SJCRH30 (cell line): ENCODE data around the gene MRPS5. TPM values are rescaled to one million over a fixed set of nuclear protein-coding genes. Genes with fewer than 3 reads are reported as not detected.

ENCODE experiments used
- DNase-seq, 2 experiments: peaks; one replicate each; pipeline ENCODE4 v3.0.0-alpha.2; 2015 to 2020
- H3K27ac ChIP-seq: fragments of 250-450 bp; sonication (Bioruptor Pico); 2 replicates; pipeline ENCODE4 v1.5.1; 2020; ENCODE audit warnings: mild to moderate bottlenecking, moderate library complexity
- H3K27me3 ChIP-seq: fragments of 250-450 bp; sonication (Bioruptor Pico); 2 replicates; pipeline ENCODE4 v1.5.1; 2020; ENCODE audit warnings: mild to moderate bottlenecking, moderate library complexity
- H3K36me3 ChIP-seq: fragments of 250-450 bp; sonication (Bioruptor Pico); 2 replicates; pipeline ENCODE4 v1.5.1; 2020; ENCODE audit warnings: mild to moderate bottlenecking, moderate library complexity
- H3K4me1 ChIP-seq: fragments of 250-450 bp; sonication (Bioruptor Pico); 2 replicates; pipeline ENCODE4 v1.5.1; 2020; ENCODE audit warnings: mild to moderate bottlenecking, moderate library complexity
- H3K4me3 ChIP-seq: fragments of 250-450 bp; sonication (Bioruptor Pico); 2 replicates; pipeline ENCODE4 v1.5.1; 2020; ENCODE audit warnings: mild to moderate bottlenecking, moderate library complexity
- H3K9me3 ChIP-seq: fragments of 250-450 bp; sonication (Bioruptor Pico); replicated peaks from 2 replicates; pipeline ENCODE4 v1.5.1; 2020; ENCODE audit warnings: mild to moderate bottlenecking, moderate library complexity
- total RNA-seq: library from RNA; depleted of rRNA; stranded (reverse); fragments of >200 nt; shearing (Covaris generic); gene quantifications from 2 replicates; pipeline ENCODE4 v1.2.3, GENCODE V29; 2014

Gene MRPS5
- total RNA-seq, 1 experiment from 2014 or later, result 63.6 TPM

DNA sequence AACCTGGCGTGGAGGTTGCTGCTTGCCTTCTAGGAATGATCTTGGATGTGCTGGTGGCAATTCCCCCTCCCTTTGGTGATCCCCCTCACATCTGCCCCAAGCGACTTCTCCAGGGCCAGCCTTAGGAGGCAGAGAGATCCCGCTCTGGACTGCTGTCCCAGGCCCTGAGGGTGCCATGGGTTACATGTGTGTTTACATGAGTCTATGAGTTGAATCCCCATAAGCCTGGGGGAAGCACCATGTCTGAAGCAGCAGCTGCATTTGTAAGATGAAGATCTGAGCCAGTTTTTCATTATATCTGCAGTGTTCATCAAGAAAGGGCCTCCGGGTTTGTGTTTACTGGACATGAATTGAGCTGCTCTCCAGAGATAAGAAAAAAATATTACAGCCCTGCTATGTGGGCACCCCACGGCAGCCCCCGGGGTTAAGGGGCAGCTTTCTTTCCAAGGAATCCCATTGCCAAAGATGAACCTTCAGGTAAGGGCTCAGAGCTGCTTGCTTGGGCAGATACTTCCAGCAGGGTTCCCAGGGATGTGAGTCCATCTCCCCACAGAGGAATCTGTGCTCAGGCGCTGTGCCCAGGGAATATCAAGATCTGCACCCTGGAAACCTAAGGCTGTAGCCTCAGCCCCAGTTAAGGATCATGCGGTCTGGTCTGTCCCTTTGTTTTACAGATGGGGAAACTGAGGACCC, 46.0 kb downstream of the MRPS5 start:
- no peaks in the 10 kb centered on the region for H3K36me3 ChIP-seq
- DNase-seq, result peak; percentile 33 to 58
- H3K4me1 ChIP-seq, result peaks cover 22% of the 10 kb centered on the region
- no peak overlapping the region for H3K4me3 ChIP-seq
- H3K9me3 ChIP-seq, result no peaks in the 10 kb centered on the region
- H3K27me3 ChIP-seq, result no peaks in the 10 kb centered on the region
- no peak overlapping the region for H3K27ac ChIP-seq

GRCh38 chr2:95074663-95075439, 46.8 kb downstream of the MRPS5 start:
- H3K27ac ChIP-seq, result no peak overlapping the region
- H3K4me1 ChIP-seq, result peaks cover 22% of the 10 kb centered on the region
- H3K27me3 ChIP-seq, result no peaks in the 10 kb centered on the region
- H3K9me3 ChIP-seq, result no peaks in the 10 kb centered on the region
- no peaks in the 10 kb centered on the region for H3K36me3 ChIP-seq
- no peak overlapping the region for H3K4me3 ChIP-seq
- DNase-seq, result peak; percentile 27 to 59

DNA sequence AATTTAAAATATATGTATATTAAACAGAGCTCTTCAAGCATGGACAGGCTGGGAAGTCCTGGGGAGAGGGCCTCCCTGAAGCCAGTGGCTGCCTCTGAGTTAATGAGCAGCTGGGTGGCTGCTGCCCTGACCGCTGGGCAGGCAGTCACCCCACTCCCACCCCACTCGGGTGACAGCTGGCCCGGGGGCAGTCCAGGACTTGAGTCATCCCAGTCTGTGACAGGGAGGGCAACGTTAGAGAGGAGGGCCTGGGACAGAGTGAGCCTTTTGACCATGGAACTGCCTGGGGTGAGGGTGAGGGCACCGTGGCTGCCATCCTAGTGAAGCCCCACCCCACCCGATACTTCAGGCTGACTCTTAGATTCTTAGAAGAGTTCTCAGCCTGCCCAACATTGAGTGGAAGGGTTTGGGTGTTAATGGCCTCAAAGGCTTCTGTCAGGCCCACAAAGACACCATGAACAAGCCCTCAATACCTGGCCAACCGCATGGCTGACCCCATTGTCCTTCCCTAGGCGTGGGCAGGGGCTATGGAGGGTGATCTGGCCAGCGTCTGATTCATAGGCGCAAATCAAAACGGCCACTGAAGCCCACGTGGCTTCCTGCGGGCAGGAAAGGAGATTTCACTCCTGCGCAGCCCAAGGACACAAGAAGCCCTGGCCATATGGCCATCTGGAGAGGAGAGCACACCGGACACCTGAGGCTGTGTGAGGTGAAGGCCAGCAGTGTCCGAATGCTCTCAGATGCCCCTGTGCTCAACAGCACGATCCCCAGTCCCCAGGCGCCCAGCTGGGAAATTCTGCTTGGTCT, 47.5 kb downstream of the MRPS5 start:
- peak; percentile 55 to 66 for DNase-seq
- Histone ChIP-seq H3K27me3 (no peaks in the 10 kb centered on the region), H3K27ac (no peak overlapping the region), H3K9me3 (no peaks in the 10 kb centered on the region), H3K4me3 (no peak overlapping the region), H3K36me3 (no peaks in the 10 kb centered on the region), H3K4me1 (peaks cover 22% of the 10 kb centered on the region)

GRCh38 chr2:95072424-95072823, 49.2 kb downstream of the MRPS5 start:
- no peaks in the 10 kb centered on the region for H3K27me3 ChIP-seq
- peaks cover 22% of the 10 kb centered on the region for H3K4me1 ChIP-seq
- H3K27ac ChIP-seq, result no peak overlapping the region
- H3K36me3 ChIP-seq, result no peaks in the 10 kb centered on the region
- no peak overlapping the region for H3K4me3 ChIP-seq
- no peaks in the 10 kb centered on the region for H3K9me3 ChIP-seq
- DNase-seq, result no peak

DNA sequence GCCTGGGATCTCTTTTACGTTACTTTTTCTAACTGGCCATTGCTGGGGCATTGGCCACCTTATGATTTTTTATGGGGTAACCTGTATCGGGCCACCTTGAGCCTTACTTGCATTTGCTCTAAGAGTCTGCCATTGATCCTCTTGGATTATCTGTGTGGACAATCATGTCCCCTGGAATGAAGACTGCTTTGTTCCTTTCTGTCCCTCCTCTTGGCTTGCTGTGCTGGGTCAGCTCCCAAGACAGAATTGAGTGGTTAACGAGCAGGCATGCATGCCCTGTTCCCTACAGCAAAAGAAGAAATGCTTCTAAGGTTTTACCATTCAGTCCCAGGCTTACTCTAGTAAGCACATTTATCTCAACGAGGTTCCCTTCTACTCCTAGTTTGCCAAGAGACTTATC, 49.8 kb downstream of the MRPS5 start:
- no peak overlapping the region for H3K27ac ChIP-seq
- H3K9me3 ChIP-seq, result no peaks in the 10 kb centered on the region
- H3K27me3 ChIP-seq, result no peaks in the 10 kb centered on the region
- H3K4me1 ChIP-seq, result peaks cover 22% of the 10 kb centered on the region
- no peaks in the 10 kb centered on the region for H3K36me3 ChIP-seq
- DNase-seq, result no peak
- H3K4me3 ChIP-seq, result no peak overlapping the region

- Histone ChIP-seq H3K36me3 (no peaks in the 10 kb centered on the region), H3K27ac (no peak overlapping the region), H3K4me1 (peaks cover 13% of the 10 kb centered on the region), H3K27me3 (no peaks in the 10 kb centered on the region), H3K9me3 (no peaks in the 10 kb centered on the region), H3K4me3 (no peak overlapping the region)
- DNase-seq, result no peak
Observed at GRCh38 chr2:95069465-95069864, 52.1 kb downstream of the MRPS5 start.

DNA sequence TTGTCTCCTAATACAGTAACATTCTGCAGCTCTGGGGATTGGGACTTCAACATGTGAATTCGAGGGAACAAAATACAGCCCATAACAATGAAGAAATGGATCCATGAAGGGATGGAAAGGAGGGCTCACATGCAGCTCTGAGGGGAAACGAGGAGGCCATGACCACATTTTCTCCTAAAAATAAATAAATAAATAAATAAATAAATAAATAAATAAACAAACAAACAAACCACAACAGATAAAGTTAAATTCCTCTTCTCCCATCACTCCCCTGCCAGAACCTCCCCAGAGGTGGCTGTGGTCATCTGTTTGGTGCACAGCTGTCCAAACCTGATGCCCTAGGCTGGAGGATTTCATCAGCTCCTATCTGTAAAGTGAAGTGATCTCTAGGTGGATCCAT, 53.4 kb downstream of the MRPS5 start:
- H3K36me3 ChIP-seq, result no peaks in the 10 kb centered on the region

GRCh38 chr2:95063086-95063958, 58.3 kb downstream of the MRPS5 start:
- Histone ChIP-seq H3K4me3 (no peak overlapping the region), H3K36me3 (no peaks in the 10 kb centered on the region), H3K4me1 (peaks cover 8% of the 10 kb centered on the region), H3K27ac (no peak overlapping the region), H3K27me3 (no peaks in the 10 kb centered on the region), H3K9me3 (no peaks in the 10 kb centered on the region)
- no peak for DNase-seq

More for the DNA sequence above, 53.4 kb downstream of the MRPS5 start:
- no peak overlapping the region for H3K27ac ChIP-seq
- peaks cover under 1% of the 10 kb centered on the region; the same call in 1 of the 2 replicates for H3K4me1 ChIP-seq
- H3K9me3 ChIP-seq, result no peaks in the 10 kb centered on the region
- H3K4me3 ChIP-seq, result no peak overlapping the region
- no peaks in the 10 kb centered on the region for H3K27me3 ChIP-seq
- no peak for DNase-seq

DNA sequence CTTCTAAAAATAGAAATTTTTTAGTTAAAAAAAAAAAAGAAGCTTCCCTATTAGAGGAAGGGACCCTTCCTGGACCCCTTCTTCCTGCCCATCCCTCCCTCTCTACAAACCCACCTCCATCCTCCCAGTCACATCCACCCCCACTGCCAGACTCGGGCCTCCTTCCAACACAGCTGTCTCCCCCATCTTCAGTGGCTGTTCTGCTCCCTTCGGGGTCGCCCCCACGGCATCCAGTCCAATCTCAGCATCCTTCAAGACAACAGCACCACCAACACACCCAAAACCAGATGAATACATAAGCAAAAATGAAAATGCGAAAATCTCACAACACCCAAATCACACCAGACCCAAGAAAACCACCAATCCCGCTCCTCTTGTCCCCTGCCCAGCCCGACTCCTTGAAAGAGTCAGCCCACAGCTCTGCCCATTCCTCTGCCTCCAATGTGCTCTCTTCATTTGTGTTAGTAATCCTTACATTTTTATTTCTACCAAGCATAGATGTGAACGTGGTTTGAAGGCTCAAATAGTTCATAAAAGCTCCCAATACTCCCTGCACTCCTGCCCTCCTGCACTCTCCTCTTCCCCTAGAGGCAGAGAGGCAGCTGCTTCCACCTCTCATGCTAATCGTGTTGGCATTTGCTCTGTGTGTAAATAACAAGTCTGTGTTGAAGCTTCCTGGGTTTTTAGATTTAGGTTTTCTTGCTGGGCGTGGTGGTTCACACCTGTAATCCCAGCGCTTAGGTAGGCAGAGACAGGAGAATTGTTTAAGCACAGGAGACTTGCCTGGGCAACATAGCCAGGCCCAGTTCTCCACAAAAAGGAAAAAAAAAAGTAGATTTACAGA, 59.1 kb downstream of the MRPS5 start:
- Histone ChIP-seq H3K9me3 (no peaks in the 10 kb centered on the region), H3K27ac (no peak overlapping the region), H3K4me3 (no peak overlapping the region), H3K27me3 (no peaks in the 10 kb centered on the region), H3K36me3 (no peaks in the 10 kb centered on the region), H3K4me1 (peaks cover 13% of the 10 kb centered on the region)
- DNase-seq, result peak; percentile 40 to 66

GRCh38 chr2:95061601-95062183, 59.9 kb downstream of the MRPS5 start:
- peaks cover 19% of the 10 kb centered on the region for H3K4me1 ChIP-seq
- H3K27me3 ChIP-seq, result no peaks in the 10 kb centered on the region
- no peak for DNase-seq
- H3K36me3 ChIP-seq, result no peaks in the 10 kb centered on the region
- H3K9me3 ChIP-seq, result no peaks in the 10 kb centered on the region
- H3K4me3 ChIP-seq, result no peak overlapping the region
- no peak overlapping the region for H3K27ac ChIP-seq

- H3K27me3 ChIP-seq, result no peaks in the 10 kb centered on the region
- no peaks in the 10 kb centered on the region for H3K36me3 ChIP-seq
- no peak overlapping the region for H3K27ac ChIP-seq
- peaks cover 22% of the 10 kb centered on the region for H3K4me1 ChIP-seq
- H3K9me3 ChIP-seq, result no peaks in the 10 kb centered on the region
- no peak for DNase-seq
- H3K4me3 ChIP-seq, result no peak overlapping the region
Observed at GRCh38 chr2:95061119-95061512, 60.5 kb downstream of the MRPS5 start.

- Histone ChIP-seq H3K27me3 (no peaks in the 10 kb centered on the region), H3K4me1 (peaks cover 22% of the 10 kb centered on the region), H3K27ac (no peak overlapping the region), H3K36me3 (no peaks in the 10 kb centered on the region), H3K4me3 (no peak overlapping the region), H3K9me3 (no peaks in the 10 kb centered on the region)
- no peak for DNase-seq
Observed at GRCh38 chr2:95060446-95061118, 61.0 kb downstream of the MRPS5 start.
